GM12873 (cell line): Measurements from ENCODE around the gene PLEKHA6.

Experiments
- CTCF ChIP-seq: IDR thresholded peaks from 2 replicates; pipeline ENCODE4 v1.5.1; 2012; ENCODE audit warnings: low read depth, mild to moderate bottlenecking, moderate library complexity, low read length, control low read depth; ENCODE audit not compliant: insufficient read depth; ENCODE audit errors: missing control alignments

Gene PLEKHA6

DNA sequence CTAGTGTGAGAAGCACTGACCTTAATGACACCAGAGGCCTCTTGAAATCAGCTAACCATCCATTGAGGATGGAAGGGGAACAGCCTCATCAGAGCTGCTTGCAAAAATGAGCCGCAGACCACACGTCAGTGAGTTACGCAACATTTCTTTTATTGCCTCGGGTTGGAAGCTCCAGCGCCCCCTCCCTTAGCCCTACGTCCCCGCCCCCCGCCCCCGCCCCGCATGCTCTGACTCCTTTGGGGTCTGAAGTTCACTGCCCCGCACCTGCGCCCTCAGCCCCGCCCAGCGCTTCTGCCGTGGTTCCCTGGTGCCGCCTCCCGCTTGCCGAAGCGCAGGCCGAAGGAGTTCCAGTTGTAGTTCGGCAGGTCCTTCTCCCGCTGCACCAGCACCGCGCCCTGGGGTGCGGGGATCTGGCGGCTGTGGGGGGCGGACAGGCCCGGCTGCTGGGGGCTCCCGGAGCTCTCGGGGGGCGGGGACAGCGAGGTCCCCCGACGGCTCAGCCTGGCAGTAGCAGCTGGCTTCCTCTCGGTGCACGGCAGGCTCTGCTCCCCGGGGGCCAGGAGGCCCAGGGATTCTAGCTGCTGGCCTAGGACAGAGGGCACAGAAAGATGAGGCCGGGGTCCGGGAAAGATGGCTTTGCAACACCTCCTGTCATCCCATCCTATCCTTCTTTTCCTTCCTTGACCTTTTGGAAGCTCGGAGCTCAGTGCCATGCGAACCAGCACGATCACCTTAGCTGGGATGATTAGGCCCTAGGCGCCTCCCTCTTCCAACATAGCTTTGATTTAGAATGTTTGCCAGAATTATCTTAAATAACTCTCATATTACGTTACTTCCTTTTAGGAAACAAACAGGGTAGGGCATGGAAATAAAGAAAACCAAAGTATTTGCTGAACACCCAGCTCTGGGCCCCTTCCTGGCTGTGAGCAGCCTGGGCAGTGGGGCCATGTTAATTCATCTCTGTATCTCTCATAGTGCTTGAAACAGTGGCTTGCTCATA lies 169.2 kb downstream of the PLEKHA6 start:
- no peak for TF ChIP-seq CTCF

- no peak for TF ChIP-seq CTCF
Observed at GRCh38 chr1:204188959-204189639, 170.6 kb downstream of the PLEKHA6 start.

DNA sequence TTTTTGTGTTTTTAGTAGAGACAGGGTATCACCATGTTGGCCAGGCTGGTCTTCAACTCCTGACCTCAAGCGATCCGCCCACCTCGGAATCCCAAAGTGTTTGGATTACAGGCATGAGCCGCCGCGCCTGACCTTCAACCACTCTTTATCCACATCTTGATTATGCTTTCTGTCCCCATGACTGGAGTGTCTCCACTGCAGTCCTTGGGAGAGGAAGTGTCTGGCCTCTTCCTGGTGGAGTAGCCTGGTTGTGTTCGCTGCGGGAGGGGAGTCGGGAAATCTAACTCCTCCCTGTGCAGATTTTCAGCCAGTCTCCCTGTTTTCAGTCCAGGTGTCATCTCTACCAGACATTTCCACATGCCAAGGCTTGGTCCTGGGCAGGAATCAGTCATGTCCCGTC lies 173.1 kb downstream of the PLEKHA6 start:
- TF ChIP-seq CTCF, result no peak

GRCh38 chr1:204181116-204181515 lies 178.6 kb downstream of the PLEKHA6 start:
- TF ChIP-seq CTCF, result no peak

GRCh38 chr1:204180133-204180532 lies 179.6 kb downstream of the PLEKHA6 start:
- TF ChIP-seq CTCF, result no peak

- TF ChIP-seq CTCF, result no peak
Observed at GRCh38 chr1:204178487-204179281, 181.0 kb downstream of the PLEKHA6 start.
